IMR-90 (cell line): ENCODE results near the gene GOLGA6A. TPM values are rescaled to one million over a fixed set of nuclear protein-coding genes. Genes with fewer than 3 reads are reported as not detected.

Experiments used
- ATAC-seq: fragments of 200-7000 bp; cut with Tn5 transposase; 2 replicates; pipeline ENCODE4 v1.9.1; 2020; ENCODE audit warnings: low read depth, mild to moderate bottlenecking, moderate library complexity
- BruUV-seq: library from RNA; stranded (reverse); fragments of 400-500 nt; replicated peaks from 2 replicates; lab custom pipeline; 2021; lab: Mats Ljungman, UMichigan
- CTCF ChIA-PET: fragments of 300-600 bp; formaldehyde crosslinking; extraction: SDS; loops from one replicate; lab custom pipeline; 2021; ENCODE audit warnings: antibody characterized with exemption; lab: Yijun Ruan, JAX
- POLR2A ChIA-PET: fragments of 300-600 bp; sonication (Branson Sonifier 250); formaldehyde crosslinking; loops from one replicate; lab custom pipeline; 2022; ENCODE audit warnings: antibody characterized with exemption; ENCODE audit not compliant: unreplicated experiment; lab: Charles Lee
- DNase-seq: peaks from one replicate; pipeline ENCODE4 v3.0.0; 2013
- H2AFZ ChIP-seq: replicated peaks from 2 replicates; pipeline ENCODE3; 2013; ENCODE audit warnings: low read length, mild to moderate bottlenecking; ENCODE audit not compliant: poor library complexity
- H2AK5ac ChIP-seq: 2 replicates; pipeline ENCODE4 v1.6.1; 2013; ENCODE audit warnings: low read depth, low read length, inconsistent platforms
- H2AK9ac ChIP-seq: replicated peaks from 2 replicates; pipeline ENCODE3; 2013; ENCODE audit warnings: mild to moderate bottlenecking, low read depth, low read length, moderate library complexity; ENCODE audit not compliant: poor library complexity
- H2BK120ac ChIP-seq: 2 replicates; pipeline ENCODE4 v1.6.1; 2013; ENCODE audit warnings: low read depth, low read length, inconsistent platforms
- H2BK15ac ChIP-seq: 3 replicates; pipeline ENCODE4 v1.6.1; 2013; ENCODE audit warnings: low read depth, low read length, inconsistent platforms
- H2BK20ac ChIP-seq: 2 replicates; pipeline ENCODE4 v1.6.1; 2013; ENCODE audit warnings: low read depth, mild to moderate bottlenecking, inconsistent platforms, low read length, moderate library complexity
- H2BK5ac ChIP-seq: 2 replicates; pipeline ENCODE4 v1.6.1; 2013; ENCODE audit warnings: mild to moderate bottlenecking, low read depth, low read length, inconsistent platforms; ENCODE audit not compliant: poor library complexity, severe bottlenecking
- H3K14ac ChIP-seq: replicated peaks from 2 replicates; pipeline ENCODE4 v1.6.1; 2013; ENCODE audit warnings: low read depth, low read length, inconsistent platforms
- H3K18ac ChIP-seq: 2 replicates; pipeline ENCODE4 v1.6.1; 2013; ENCODE audit warnings: low read depth, low read length, control low read depth
- H3K23ac ChIP-seq: 2 replicates; pipeline ENCODE4 v1.6.1; 2013; ENCODE audit warnings: low read depth, low read length, inconsistent platforms
- H3K27ac ChIP-seq: 2 replicates; pipeline ENCODE4 v1.5.1; 2013; ENCODE audit warnings: mild to moderate bottlenecking, control low read depth, low read length; ENCODE audit not compliant: insufficient read depth
- H3K27me3 ChIP-seq: 2 replicates; pipeline ENCODE4 v1.6.1; 2013; ENCODE audit warnings: low read length; ENCODE audit not compliant: control insufficient read depth, insufficient read depth
- H3K36me3 ChIP-seq: 2 replicates; pipeline ENCODE4 v1.6.1; 2013; ENCODE audit warnings: low read length, mixed read lengths; ENCODE audit not compliant: control insufficient read depth, insufficient read depth
- H3K4ac ChIP-seq: 2 replicates; pipeline ENCODE4 v1.6.1; 2013; ENCODE audit warnings: low read depth, low read length, inconsistent platforms
- H3K4me1 ChIP-seq: 2 replicates; pipeline ENCODE4 v1.6.1; 2013; ENCODE audit warnings: low read length, mixed read lengths; ENCODE audit not compliant: control insufficient read depth, insufficient read depth
- H3K4me2 ChIP-seq: 2 replicates; pipeline ENCODE4 v1.6.1; 2013; ENCODE audit warnings: low read depth, mild to moderate bottlenecking, control low read depth, low read length, moderate library complexity
- H3K4me3 ChIP-seq: 2 replicates; pipeline ENCODE4 v1.5.1; 2013; ENCODE audit warnings: low read depth, mild to moderate bottlenecking, control low read depth, low read length, moderate library complexity; ENCODE audit not compliant: insufficient read depth
- H3K56ac ChIP-seq: 2 replicates; pipeline ENCODE4 v1.6.1; 2013; ENCODE audit warnings: low read length, inconsistent platforms; ENCODE audit not compliant: insufficient read depth; ENCODE audit errors: extremely low read depth
- H3K79me1 ChIP-seq, 2 experiments: 2 replicates each; pipeline ENCODE4 v1.6.1; 2013; ENCODE audit warnings: low read length in 2 of 2, inconsistent platforms in 1 of 2, low read depth in 1 of 2
- H3K9ac ChIP-seq: 2 replicates; pipeline ENCODE4 v1.6.1; 2013; ENCODE audit warnings: low read depth, low read length, control low read depth
- H3K9me1 ChIP-seq: 2 replicates; pipeline ENCODE4 v1.6.1; 2013; ENCODE audit warnings: low read length, inconsistent platforms; ENCODE audit not compliant: insufficient read depth
- H3K9me3 ChIP-seq: 2 replicates; pipeline ENCODE4 v1.6.1; 2013; ENCODE audit warnings: low read length; ENCODE audit not compliant: control insufficient read depth, insufficient read depth
- H4K20me1 ChIP-seq: 2 replicates; pipeline ENCODE4 v1.6.1; 2013; ENCODE audit warnings: low read length, inconsistent platforms; ENCODE audit not compliant: insufficient read depth
- H4K5ac ChIP-seq: 2 replicates; pipeline ENCODE4 v1.6.1; 2013; ENCODE audit warnings: mild to moderate bottlenecking, low read depth, low read length, control low read depth
- H4K8ac ChIP-seq, 2 experiments: 2 replicates each; pipeline ENCODE4 v1.6.1; 2013; ENCODE audit warnings: low read depth in 2 of 2, low read length in 2 of 2, control low read depth in 1 of 2, inconsistent platforms in 1 of 2
- H4K91ac ChIP-seq: 2 replicates; pipeline ENCODE4 v1.6.1; 2013; ENCODE audit warnings: low read depth, low read length, inconsistent platforms; ENCODE audit not compliant: insufficient read depth
- BHLHE40 ChIP-seq: fragments of 150-350 bp; IDR thresholded peaks from 2 replicates; pipeline ENCODE4 v1.6.1; 2016; ENCODE audit warnings: mild to moderate bottlenecking, low read depth, low read length
- CEBPB ChIP-seq: IDR thresholded peaks from 2 replicates; pipeline ENCODE4 v1.6.1; 2012; ENCODE audit warnings: low read depth, low read length, improper control_type of control experiment
- CHD1 ChIP-seq: IDR thresholded peaks from 2 replicates; pipeline ENCODE4 v1.6.1; 2012; ENCODE audit warnings: low read depth, low read length, improper control_type of control experiment
- FOS ChIP-seq: fragments of 150-350 bp; IDR thresholded peaks from 2 replicates; pipeline ENCODE4 v1.6.1; 2016; ENCODE audit warnings: low read depth, low read length
- MAFK ChIP-seq: IDR thresholded peaks from 2 replicates; pipeline ENCODE4 v1.6.1; 2012; ENCODE audit warnings: low read depth, low read length, improper control_type of control experiment
- MAZ ChIP-seq: IDR thresholded peaks from 2 replicates; pipeline ENCODE4 v1.6.1; 2012; ENCODE audit warnings: low read depth, mild to moderate bottlenecking, low read length, improper control_type of control experiment, moderate library complexity, borderline replicate concordance
- MXI1 ChIP-seq: IDR thresholded peaks from 2 replicates; pipeline ENCODE4 v1.6.1; 2012; ENCODE audit warnings: low read depth, mild to moderate bottlenecking, low read length, moderate library complexity, borderline replicate concordance
- NFE2L2 ChIP-seq: fragments of 150-350 bp; IDR thresholded peaks from 2 replicates; pipeline ENCODE4 v1.6.1; 2016; ENCODE audit warnings: low read depth, mild to moderate bottlenecking, low read length
- POLR2A ChIP-seq: IDR thresholded peaks from 2 replicates; pipeline ENCODE4 v1.6.1; 2012; ENCODE audit warnings: mild to moderate bottlenecking, low read depth, low read length
- RAD21 ChIP-seq: IDR thresholded peaks from 2 replicates; pipeline ENCODE4 v1.6.1; 2012; ENCODE audit warnings: low read length, improper control_type of control experiment
- RCOR1 ChIP-seq: IDR thresholded peaks from 2 replicates; pipeline ENCODE4 v1.6.1; 2012; ENCODE audit warnings: mild to moderate bottlenecking, low read length, improper control_type of control experiment; ENCODE audit not compliant: insufficient replicate concordance
- RFX5 ChIP-seq: IDR thresholded peaks from 2 replicates; pipeline ENCODE4 v1.8.0; 2012; ENCODE audit warnings: low read depth, mild to moderate bottlenecking, low read length, moderate library complexity
- SMC3 ChIP-seq: fragments of 150-350 bp; IDR thresholded peaks from 2 replicates; pipeline ENCODE4 v1.6.1; 2016; ENCODE audit warnings: low read depth, mild to moderate bottlenecking, antibody characterized with exemption, low read length, moderate library complexity
- WGBS, 2 experiments: methylation state at CpG; one replicate each; pipeline versions ENCODE4 v1.1.5 to v1.1.7; 2013; ENCODE audit warnings: missing lambda C conversion rate in 2 of 2; ENCODE audit not compliant: insufficient read length in 1 of 2; ENCODE audit errors: extremely low coverage in 2 of 2; 5-methylcytosine and 5-hydroxymethylcytosine counted together
- dilution Hi-C: fragments of 300-500 bp; cut with HindIII; formaldehyde crosslinking; loops from one replicate; pipeline ENCODE4 v1.14.3; 2018; ENCODE audit warnings: low sequenced_read_pairs; ENCODE audit not compliant: unreplicated experiment
- in situ Hi-C: fragments of 300-500 bp; cut with MboI; formaldehyde crosslinking; loops from 3 replicates; pipeline ENCODE4 v1.14.3; 2019; ENCODE audit warnings: low sequenced_read_pairs, inconsistent platforms, mixed read lengths
- intact Hi-C: fragments of 100-400 bp; cut with micrococcal nuclease; formaldehyde crosslinking; loops from 2 replicates; pipeline ENCODE4 v1.10.0; 2022
- polyA plus RNA-seq, 3 experiments: library from polyadenylated mRNA; depleted of rRNA; stranded (reverse); fragments of >200 nt; gene quantifications; 2 replicates each; pipeline ENCODE4 v1.2.3, GENCODE V29; 2012; ENCODE audit warnings: low replicate concordance in 1 of 3
- total RNA-seq: library from RNA; depleted of rRNA; stranded (reverse); fragments of >200 nt; gene quantifications from 2 replicates; pipeline ENCODE4 v1.2.3, GENCODE V29; 2012
- TF ChIP-seq, protein P1 (sequence below): fragments of 150-350 bp; IDR thresholded peaks from 2 replicates; pipeline ENCODE4 v1.6.1; 2017; ENCODE audit warnings: mild to moderate bottlenecking, antibody characterized with exemption, low read length, low read depth
- TF ChIP-seq, protein P2 (sequence below): conservative IDR thresholded peaks from 2 replicates; pipeline ENCODE4 v1.5.1; 2012; ENCODE audit warnings: mild to moderate bottlenecking, low read depth, low read length, improper control_type of control experiment
- TF ChIP-seq, protein P3 (sequence below): fragments of 150-350 bp; IDR thresholded peaks from 2 replicates; pipeline ENCODE4 v1.6.1; 2016; ENCODE audit warnings: low read depth, mild to moderate bottlenecking, low read length, moderate library complexity, borderline replicate concordance

Gene GOLGA6A
- total and polyA plus RNA-seq, 2 of the 4 experiments (the other 2 are of a cell fraction) = not detected

- Histone ChIP-seq H3K56ac (no peak overlapping the region), H3K9me3 (peaks cover 8% of the 10 kb centered on the region), H2BK5ac (no peak overlapping the region), H3K9ac (no peak overlapping the region), H4K8ac (no peak overlapping the region), H3K79me1 (no peaks in the 10 kb centered on the region), H2AK5ac (no peak overlapping the region), H3K4me2 (no peak overlapping the region), H2BK15ac (no peak overlapping the region), H3K4me3 (no peak overlapping the region), H4K91ac (no peak overlapping the region), H4K20me1 (peaks cover 14% of the 10 kb centered on the region; the same call in 1 of the 2 replicates), H3K23ac (no peak overlapping the region), H3K4ac (no peak overlapping the region), H3K9me1 (0 out of 2 replicates have a peak, but pooled peaks cover 2% of the 10 kb centered on the region), H2AFZ (no peak overlapping the region), H3K36me3 (no peaks in the 10 kb centered on the region), H3K14ac (no peak overlapping the region), H3K27ac (no peak overlapping the region), H3K4me1 (no peaks in the 10 kb centered on the region; the same call in 1 of the 2 replicates), H3K27me3 (peaks cover 89% of the 10 kb centered on the region), H2BK120ac (no peak overlapping the region), H4K5ac (no peak overlapping the region), H2AK9ac (no peak overlapping the region), H3K18ac (no peak overlapping the region), H2BK20ac (no peak overlapping the region)
- ATAC-seq (no peak), DNase-seq (no peak)
- ChIA-PET CTCF (interaction anchor here (0.6 to 1.7 kb wide), 2 partner anchors 101 to 178 kb away, joined by 3 to 6 read pairs; no protein-coding TSS in a partner anchor), POLR2A (no interaction called here)
- no TSS peak for BruUV-seq
- in situ Hi-C loops = loop anchor here (5.0 kb wide), 3 partner anchors 72 to 178 kb away; no protein-coding TSS in a partner anchor
- dilution Hi-C loops = no loop called here
- WGBS, 2 experiments = 0% methylated on average over 1 of the region's 40 CpGs; no CpG with 5 or more reads in 1 of the 2 experiments
- intact Hi-C loops = no loop called here
- TF ChIP-seq BHLHE40 = no peak
- no peak for TF ChIP-seq MAFK
- TF ChIP-seq, protein P1, sequence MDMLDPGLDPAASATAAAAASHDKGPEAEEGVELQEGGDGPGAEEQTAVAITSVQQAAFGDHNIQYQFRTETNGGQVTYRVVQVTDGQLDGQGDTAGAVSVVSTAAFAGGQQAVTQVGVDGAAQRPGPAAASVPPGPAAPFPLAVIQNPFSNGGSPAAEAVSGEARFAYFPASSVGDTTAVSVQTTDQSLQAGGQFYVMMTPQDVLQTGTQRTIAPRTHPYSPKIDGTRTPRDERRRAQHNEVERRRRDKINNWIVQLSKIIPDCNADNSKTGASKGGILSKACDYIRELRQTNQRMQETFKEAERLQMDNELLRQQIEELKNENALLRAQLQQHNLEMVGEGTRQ = no peak
- no peak for TF ChIP-seq RFX5
- TF ChIP-seq CHD1 = no peak
- TF ChIP-seq, protein P2, sequence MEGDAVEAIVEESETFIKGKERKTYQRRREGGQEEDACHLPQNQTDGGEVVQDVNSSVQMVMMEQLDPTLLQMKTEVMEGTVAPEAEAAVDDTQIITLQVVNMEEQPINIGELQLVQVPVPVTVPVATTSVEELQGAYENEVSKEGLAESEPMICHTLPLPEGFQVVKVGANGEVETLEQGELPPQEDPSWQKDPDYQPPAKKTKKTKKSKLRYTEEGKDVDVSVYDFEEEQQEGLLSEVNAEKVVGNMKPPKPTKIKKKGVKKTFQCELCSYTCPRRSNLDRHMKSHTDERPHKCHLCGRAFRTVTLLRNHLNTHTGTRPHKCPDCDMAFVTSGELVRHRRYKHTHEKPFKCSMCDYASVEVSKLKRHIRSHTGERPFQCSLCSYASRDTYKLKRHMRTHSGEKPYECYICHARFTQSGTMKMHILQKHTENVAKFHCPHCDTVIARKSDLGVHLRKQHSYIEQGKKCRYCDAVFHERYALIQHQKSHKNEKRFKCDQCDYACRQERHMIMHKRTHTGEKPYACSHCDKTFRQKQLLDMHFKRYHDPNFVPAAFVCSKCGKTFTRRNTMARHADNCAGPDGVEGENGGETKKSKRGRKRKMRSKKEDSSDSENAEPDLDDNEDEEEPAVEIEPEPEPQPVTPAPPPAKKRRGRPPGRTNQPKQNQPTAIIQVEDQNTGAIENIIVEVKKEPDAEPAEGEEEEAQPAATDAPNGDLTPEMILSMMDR = no peak
- TF ChIP-seq, protein P3, sequence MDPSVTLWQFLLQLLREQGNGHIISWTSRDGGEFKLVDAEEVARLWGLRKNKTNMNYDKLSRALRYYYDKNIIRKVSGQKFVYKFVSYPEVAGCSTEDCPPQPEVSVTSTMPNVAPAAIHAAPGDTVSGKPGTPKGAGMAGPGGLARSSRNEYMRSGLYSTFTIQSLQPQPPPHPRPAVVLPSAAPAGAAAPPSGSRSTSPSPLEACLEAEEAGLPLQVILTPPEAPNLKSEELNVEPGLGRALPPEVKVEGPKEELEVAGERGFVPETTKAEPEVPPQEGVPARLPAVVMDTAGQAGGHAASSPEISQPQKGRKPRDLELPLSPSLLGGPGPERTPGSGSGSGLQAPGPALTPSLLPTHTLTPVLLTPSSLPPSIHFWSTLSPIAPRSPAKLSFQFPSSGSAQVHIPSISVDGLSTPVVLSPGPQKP = no peak
- TF ChIP-seq CEBPB = no peak
- TF ChIP-seq MAZ = no peak
- TF ChIP-seq MXI1 = no peak
- TF ChIP-seq POLR2A = no peak
- no peak for TF ChIP-seq RCOR1
- TF ChIP-seq FOS = no peak
- TF ChIP-seq NFE2L2 = no peak
- no peak for TF ChIP-seq RAD21
- no peak for TF ChIP-seq SMC3
These were observed 47.3 kb upstream of the GOLGA6A start for GRCh38 chr15:74129586-74130154.
